NCI-H748 treated with DMSO at 0.1 percent for 48 hours (cell line): ENCODE measurements around the gene CNIH4.
"Not testable (repeated sequence)": the region's sequence is repeated elsewhere in the genome, so short reads cannot be mapped to it uniquely, and the experiment has no call there.

Experiments used
- DNase-seq: peaks from one replicate; lab custom pipeline; 2025; lab: John Stamatoyannopoulos, UW

The CNIH4 gene

GRCh38 chr1:224349716-224350115, 7.0 kb upstream of the CNIH4 start:
- not testable (repeated sequence) for DNase-seq

GRCh38 chr1:224352436-224353085, 4.1 kb upstream of the CNIH4 start:
- not testable (repeated sequence) for DNase-seq

GRCh38 chr1:224353975-224354925, 2.4 kb upstream of the CNIH4 start:
- DNase-seq: no peak

GRCh38 chr1:224357626-224358124, 996 bp downstream of the CNIH4 start:
- no peak for DNase-seq

- no peak for DNase-seq
These were observed 1.6 kb downstream of the CNIH4 start for GRCh38 chr1:224358237-224358636.

GRCh38 chr1:224359207-224359606, 2.5 kb downstream of the CNIH4 start:
- no peak for DNase-seq

- DNase-seq: no peak
These were observed 11.7 kb downstream of the CNIH4 start for GRCh38 chr1:224368409-224368808.

- no peak for DNase-seq
These were observed 16.4 kb downstream of the CNIH4 start for GRCh38 chr1:224373008-224373590.

- DNase-seq: no peak
These were observed 18.4 kb downstream of the CNIH4 start for GRCh38 chr1:224375059-224375458.

- no peak for DNase-seq
These were observed 21.0 kb downstream of the CNIH4 start for GRCh38 chr1:224377676-224378006.

- no peak for DNase-seq
These were observed 22.4 kb downstream of the CNIH4 start for GRCh38 chr1:224378855-224379631.

GRCh38 chr1:224380003-224380402, 23.3 kb downstream of the CNIH4 start:
- no peak for DNase-seq

- DNase-seq: no peak
These were observed 25.3 kb downstream of the CNIH4 start for GRCh38 chr1:224381880-224382548.

- no peak for DNase-seq
These were observed 26.5 kb downstream of the CNIH4 start for GRCh38 chr1:224383218-224383617.

GRCh38 chr1:224387302-224387912, 30.7 kb downstream of the CNIH4 start:
- no peak for DNase-seq

- no peak for DNase-seq
These were observed 31.3 kb downstream of the CNIH4 start for GRCh38 chr1:224387943-224388342.

GRCh38 chr1:224390517-224390916, 33.8 kb downstream of the CNIH4 start:
- no peak for DNase-seq

GRCh38 chr1:224392411-224393249, 36.0 kb downstream of the CNIH4 start:
- no peak for DNase-seq

GRCh38 chr1:224393294-224393693, 36.6 kb downstream of the CNIH4 start:
- DNase-seq: no peak

- DNase-seq: no peak
These were observed 43.2 kb downstream of the CNIH4 start for GRCh38 chr1:224399887-224400286.
